HepG2 (cell line): Measurements from ENCODE around the gene LLGL2. TPM values are rescaled to one million over a fixed set of nuclear protein-coding genes. Genes with fewer than 3 reads are reported as not detected.

ENCODE experiments used
- ETV6 ChIP-seq: sonication (generic); formaldehyde crosslinking; conservative IDR thresholded peaks from 2 replicates; pipeline ENCODE4 v1.4.0; 2020; ENCODE audit warnings: missing genetic modification reagents
- IKZF4 ChIP-seq: sonication (generic); formaldehyde crosslinking; IDR thresholded peaks from 2 replicates; pipeline ENCODE4 v1.5.1; 2020; ENCODE audit warnings: borderline replicate concordance, mild to moderate bottlenecking, low read depth, missing genetic modification reagents; ENCODE audit errors: not compliant biosample characterization
- MAF1 ChIP-seq: sonication (generic); formaldehyde crosslinking; IDR thresholded peaks from 2 replicates; pipeline ENCODE4 v1.5.0; 2020; ENCODE audit warnings: missing genetic modification reagents, borderline replicate concordance
- MAZ ChIP-seq, 2 experiments: sonication (generic) in 1 of 2; formaldehyde crosslinking in 1 of 2; IDR thresholded peaks; 2 replicates each; pipeline versions ENCODE4 v1.5.0 to v1.6.1; 2012 to 2020; ENCODE audit warnings: low read depth in 2 of 2, mild to moderate bottlenecking in 2 of 2, borderline replicate concordance in 1 of 2, improper control_type of control experiment in 1 of 2, low read length in 1 of 2, missing genetic modification reagents in 1 of 2, moderate library complexity in 1 of 2
- MED8 ChIP-seq: sonication (generic); formaldehyde crosslinking; IDR thresholded peaks from 2 replicates; pipeline ENCODE4 v1.8.1; 2023; ENCODE audit warnings: mild to moderate bottlenecking, missing genetic modification reagents; ENCODE audit not compliant: insufficient replicate concordance
- ZBTB14 ChIP-seq: sonication (generic); formaldehyde crosslinking; IDR thresholded peaks from 2 replicates; pipeline ENCODE4 v1.4.0; 2020; ENCODE audit warnings: missing genetic modification reagents
- ZFP41 ChIP-seq: sonication (generic); formaldehyde crosslinking; IDR thresholded peaks from 2 replicates; pipeline ENCODE4 v1.4.0; 2020; ENCODE audit warnings: mild to moderate bottlenecking, missing genetic modification reagents, borderline replicate concordance
- ZHX1 ChIP-seq: sonication (generic); formaldehyde crosslinking; IDR thresholded peaks from 2 replicates; pipeline ENCODE4 v1.8.1; 2022; ENCODE audit warnings: low read depth, mild to moderate bottlenecking, missing genetic modification reagents
- ZIK1 ChIP-seq: sonication (generic); formaldehyde crosslinking; IDR thresholded peaks from 2 replicates; pipeline ENCODE4 v1.5.0; 2020; ENCODE audit warnings: mild to moderate bottlenecking, low read depth, missing genetic modification reagents, borderline replicate concordance
- ZNF446 ChIP-seq: sonication (generic); formaldehyde crosslinking; IDR thresholded peaks from 2 replicates; pipeline ENCODE4 v1.5.0; 2020; ENCODE audit warnings: mild to moderate bottlenecking, missing genetic modification reagents
- ZNF609 ChIP-seq: sonication (generic); formaldehyde crosslinking; IDR thresholded peaks from 2 replicates; pipeline ENCODE4 v1.4.0; 2020; ENCODE audit warnings: mild to moderate bottlenecking, missing genetic modification reagents, borderline replicate concordance
- ZNF790 ChIP-seq: sonication (generic); formaldehyde crosslinking; IDR thresholded peaks from 2 replicates; pipeline ENCODE4 v1.8.0; 2022; ENCODE audit warnings: missing genetic modification reagents, mild to moderate bottlenecking, borderline replicate concordance
- ZNF839 ChIP-seq: sonication (generic); formaldehyde crosslinking; IDR thresholded peaks from 2 replicates; pipeline ENCODE4 v1.4.0; 2020; ENCODE audit warnings: missing genetic modification reagents, mild to moderate bottlenecking, borderline replicate concordance
- polyA plus RNA-seq, 8 experiments: library from polyadenylated mRNA; depleted of rRNA in 3 of 8; stranded (reverse) in 7 of 8; unstranded in 1 of 8; fragments of >200 nt; fragmentation: Illumina TruSeq in 4 of 8; extraction: Trizol in 4 of 8; gene quantifications; 2 replicates each; pipeline versions ENCODE4 v1.2.1 to v1.2.3, GENCODE V29; 2011 to 2016; ENCODE audit warnings: low read depth in 4 of 8, missing spikeins in 1 of 8, mixed read lengths in 1 of 8; ENCODE audit not compliant: insufficient read depth in 1 of 8
- total RNA-seq, 5 experiments: library from RNA; depleted of rRNA; stranded (reverse); fragments of >200 nt; fragmentation: Illumina TruSeq; extraction: Trizol; gene quantifications; 2 replicates each; pipeline ENCODE4 v1.2.3, GENCODE V29; 2016; ENCODE audit warnings: low read depth in 1 of 5
- TF ChIP-seq, protein P1 (sequence below): IDR thresholded peaks from 2 replicates; pipeline ENCODE4 v1.6.1; 2016; ENCODE audit warnings: mild to moderate bottlenecking

Gene LLGL2
- total and polyA plus RNA-seq, 2 of the 13 experiments (the other 11 are each of a cell fraction or from before 2014, with no cell fraction given), result 83.0 to 86.7 TPM

- TF ChIP-seq, protein P1, sequence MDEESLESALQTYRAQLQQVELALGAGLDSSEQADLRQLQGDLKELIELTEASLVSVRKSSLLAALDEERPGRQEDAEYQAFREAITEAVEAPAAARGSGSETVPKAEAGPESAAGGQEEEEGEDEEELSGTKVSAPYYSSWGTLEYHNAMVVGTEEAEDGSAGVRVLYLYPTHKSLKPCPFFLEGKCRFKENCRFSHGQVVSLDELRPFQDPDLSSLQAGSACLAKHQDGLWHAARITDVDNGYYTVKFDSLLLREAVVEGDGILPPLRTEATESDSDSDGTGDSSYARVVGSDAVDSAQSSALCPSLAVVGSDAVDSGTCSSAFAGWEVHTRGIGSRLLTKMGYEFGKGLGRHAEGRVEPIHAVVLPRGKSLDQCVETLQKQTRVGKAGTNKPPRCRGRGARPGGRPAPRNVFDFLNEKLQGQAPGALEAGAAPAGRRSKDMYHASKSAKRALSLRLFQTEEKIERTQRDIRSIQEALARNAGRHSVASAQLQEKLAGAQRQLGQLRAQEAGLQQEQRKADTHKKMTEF, result 0 out of 2 replicates have a peak, but pooled peaks have one; percentile 21
- TF ChIP-seq ZNF839 (CRISPR knock-in tag), result no peak
- TF ChIP-seq ZNF790 (CRISPR knock-in tag), result peak; percentile 71; the same call in 1 of the 2 replicates
- no peak for TF ChIP-seq ETV6 (CRISPR knock-in tag)
- peak; percentile 54; the same call in 1 of the 2 replicates for TF ChIP-seq ZFP41
- TF ChIP-seq ZBTB14 (CRISPR knock-in tag), result 0 out of 2 replicates have a peak, but pooled peaks have one; percentile 20
- TF ChIP-seq ZNF609 (CRISPR knock-in tag), result 0 out of 2 replicates have a peak, but pooled peaks have one; percentile 28
- peak; percentile 71 for TF ChIP-seq IKZF4 (CRISPR knock-in tag)
- peak; percentile 17; the same call in 1 of the 2 replicates for TF ChIP-seq ZHX1 (CRISPR knock-in tag)
- TF ChIP-seq MAF1, result no peak
- TF ChIP-seq MED8 (CRISPR knock-in tag), result no peak
- no peak for TF ChIP-seq ZNF446
- TF ChIP-seq MAZ (IDR thresholded peaks at IDR 0.05; ENCODE audit: borderline replicate concordance, low read depth, low read length), result peak; percentile 60
- peak; percentile 86; the same call in 1 of the 2 replicates for TF ChIP-seq MAZ (CRISPR knock-in tag; IDR thresholded peaks at IDR 0.05; ENCODE audit: low read depth)
- TF ChIP-seq ZIK1 (CRISPR knock-in tag), result peak; percentile 60; the same call in 1 of the 2 replicates
Measured at GRCh38 chr17:75589012-75589918, 63.8 kb downstream of the LLGL2 start (continued).
